Ectodermal cell (in vitro differentiated cells): ENCODE data around the gene DQX1.

Source experiments
- H3K27ac ChIP-seq: 2 replicates; pipeline ENCODE4 v1.7.0; 2013; ENCODE audit warnings: mild to moderate bottlenecking, low read depth, low read length; ENCODE audit not compliant: insufficient read depth, poor library complexity, severe bottlenecking
- H3K27me3 ChIP-seq: 2 replicates; pipeline ENCODE4 v1.7.0; 2013; ENCODE audit warnings: mild to moderate bottlenecking, low read length; ENCODE audit not compliant: insufficient read depth, control insufficient read depth, poor library complexity, severe bottlenecking
- H3K36me3 ChIP-seq: one replicate; pipeline ENCODE4 v1.7.0; 2013; ENCODE audit warnings: low read length; ENCODE audit not compliant: control insufficient read depth, insufficient read depth
- H3K4me1 ChIP-seq: one replicate; pipeline ENCODE4 v1.7.0; 2013; ENCODE audit warnings: low read length; ENCODE audit not compliant: control insufficient read depth, insufficient read depth
- H3K4me3 ChIP-seq: 2 replicates; pipeline ENCODE4 v1.7.0; 2013; ENCODE audit warnings: low read depth, low read length, control low read depth; ENCODE audit not compliant: insufficient read depth
- H3K9me3 ChIP-seq: 2 replicates; pipeline ENCODE4 v1.7.0; 2013; ENCODE audit warnings: mild to moderate bottlenecking, low read length, moderate library complexity; ENCODE audit not compliant: control insufficient read depth
- WGBS, 2 experiments: methylation state at CpG; one replicate each; pipeline ENCODE4 v1.1.7; 2013; ENCODE audit warnings: missing lambda C conversion rate in 2 of 2; 5-methylcytosine and 5-hydroxymethylcytosine counted together

Gene DQX1

DNA sequence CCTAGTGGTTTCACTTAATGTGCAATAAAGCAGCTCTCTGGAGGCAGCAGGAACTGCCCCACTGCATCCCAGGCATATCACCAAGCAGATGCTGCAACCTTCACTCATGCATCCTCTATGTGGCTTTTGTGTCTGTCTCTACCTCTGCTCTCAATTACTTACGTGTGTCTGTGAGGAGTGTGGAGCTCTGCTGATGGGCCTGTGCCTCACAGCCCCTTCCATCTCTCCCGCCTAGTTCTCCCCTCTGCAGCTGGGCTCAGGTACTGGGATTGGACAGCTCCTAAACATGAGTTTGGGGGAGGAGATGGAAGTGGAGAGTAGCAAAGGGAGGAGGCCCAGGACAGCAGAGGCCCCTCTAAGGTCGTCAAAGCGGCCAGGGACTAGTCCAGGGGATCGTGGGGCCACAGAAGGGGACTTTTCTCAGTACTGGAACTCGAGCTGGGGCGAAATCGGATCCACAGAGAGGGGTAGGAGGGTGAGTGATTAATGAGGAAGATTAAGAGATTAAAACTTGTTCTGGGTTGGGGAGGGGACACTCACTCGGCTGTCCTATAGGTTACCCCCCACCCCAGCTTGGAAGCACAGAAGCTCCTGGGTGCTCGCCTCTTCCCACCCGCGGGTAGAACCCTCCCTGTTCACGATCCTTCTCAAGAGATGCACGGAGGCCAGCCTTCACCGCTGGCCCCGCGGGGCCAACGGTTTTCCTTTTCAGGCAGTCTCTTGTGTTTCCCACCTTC is 24.5 kb downstream of the DQX1 start:
- H3K4me3 ChIP-seq: no peak overlapping the region
- H3K27me3 ChIP-seq: peaks cover 96% of the 10 kb centered on the region
- no peaks in the 10 kb centered on the region for H3K9me3 ChIP-seq
- 37 to 43% methylated on average over 18 of the region's 18 CpGs for WGBS, 2 experiments
- peaks cover 37% of the 10 kb centered on the region for H3K4me1 ChIP-seq
- no peak overlapping the region for H3K27ac ChIP-seq
- H3K36me3 ChIP-seq: peaks cover 5% of the 10 kb centered on the region

DNA sequence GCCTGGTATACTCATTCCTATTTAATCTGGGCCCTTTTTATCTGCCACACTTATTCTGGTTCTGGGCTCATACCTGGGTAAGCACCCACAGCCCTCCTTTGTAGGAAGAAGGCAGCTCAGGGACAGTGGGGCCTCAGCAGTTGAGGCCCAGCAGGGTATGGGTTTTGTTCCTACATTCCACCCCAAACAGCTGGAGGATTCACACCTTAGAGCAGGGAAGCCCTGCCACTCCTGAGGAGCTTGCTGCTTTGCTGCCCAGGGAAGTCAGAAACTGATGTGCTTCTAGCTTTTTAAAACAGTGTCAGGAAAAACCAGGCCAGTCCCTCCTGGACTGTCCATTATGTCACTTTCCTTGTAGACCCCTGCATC is 25.5 kb downstream of the DQX1 start:
- Histone ChIP-seq H3K4me3 (no peak overlapping the region), H3K27ac (no peak overlapping the region), H3K27me3 (peaks cover 100% of the 10 kb centered on the region), H3K9me3 (no peaks in the 10 kb centered on the region), H3K4me1 (peaks cover 36% of the 10 kb centered on the region), H3K36me3 (peaks cover under 1% of the 10 kb centered on the region)

DNA sequence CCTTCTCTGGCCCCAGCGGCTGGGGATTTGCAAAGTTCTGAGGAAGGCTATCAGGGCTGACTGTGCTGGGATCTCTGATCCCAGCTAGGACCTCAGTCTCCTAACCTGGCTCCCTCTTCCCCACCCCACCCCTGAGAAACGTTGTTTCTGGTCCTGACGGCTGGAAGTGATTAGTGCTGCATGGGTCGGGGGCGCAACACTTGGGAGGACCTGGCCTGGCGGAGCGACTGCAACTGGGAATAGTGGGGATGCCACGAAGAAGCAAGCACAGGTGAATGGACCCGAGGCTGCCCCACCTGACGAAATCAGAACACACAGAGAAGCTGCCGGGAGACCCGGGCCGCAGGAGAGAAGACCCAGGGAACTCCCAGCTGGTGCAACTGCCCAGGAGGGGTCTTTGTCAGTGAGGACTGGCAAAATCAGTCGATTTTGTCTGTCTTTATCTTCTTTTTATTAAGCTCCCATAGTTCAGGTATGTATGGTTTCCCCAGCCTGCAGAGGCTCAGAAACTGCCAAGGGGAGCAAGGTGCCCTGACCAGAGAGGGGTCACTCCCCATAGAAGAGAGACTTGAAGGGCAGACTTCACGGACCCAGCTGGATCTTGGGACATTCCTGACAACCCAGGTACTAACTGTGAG is 26.0 kb downstream of the DQX1 start:
- Histone ChIP-seq H3K9me3 (no peaks in the 10 kb centered on the region), H3K27me3 (peaks cover 100% of the 10 kb centered on the region), H3K4me3 (no peak overlapping the region), H3K36me3 (no peaks in the 10 kb centered on the region), H3K27ac (no peak overlapping the region), H3K4me1 (peaks cover 36% of the 10 kb centered on the region)
- WGBS, 2 experiments: 22 to 24% methylated on average over 15 of the region's 15 CpGs

DNA sequence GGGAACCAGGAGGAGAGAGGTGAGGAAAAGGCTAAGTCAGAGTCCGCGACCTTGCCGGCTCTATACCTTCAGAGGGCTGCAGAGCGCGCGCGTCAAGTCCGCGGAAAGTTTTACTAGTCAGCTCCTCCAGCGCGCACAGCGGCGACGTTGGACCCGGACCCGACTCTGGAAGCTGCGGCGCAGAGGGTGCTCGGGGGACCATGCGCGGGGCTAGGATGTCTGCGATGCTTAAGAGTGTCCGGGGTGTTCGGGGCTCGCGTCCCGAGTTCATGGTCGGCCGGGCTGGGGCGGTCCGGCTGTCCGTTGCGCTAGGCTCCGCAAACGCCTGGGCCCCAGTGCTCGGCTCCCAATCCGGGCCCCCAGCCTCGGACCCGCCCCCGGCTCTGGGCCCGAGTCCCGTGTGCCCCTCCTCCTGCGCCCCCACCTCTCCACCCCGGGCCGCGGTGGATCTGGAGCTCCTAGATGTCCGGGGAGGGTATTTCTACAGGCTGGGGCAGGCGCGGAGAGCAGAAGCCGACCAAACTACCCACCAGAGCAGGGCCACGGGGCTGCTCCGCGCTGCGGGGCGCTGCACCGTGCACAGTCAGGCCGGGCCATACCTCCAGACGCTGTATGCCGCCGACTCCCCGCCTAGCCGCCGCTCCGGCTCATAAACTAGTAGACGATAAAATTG is 26.6 kb downstream of the DQX1 start, which contains the start of gene LBX2:
TSS of gene LBX2 (minus strand) at position 337 of the 673 bp plus-strand sequence. CDS start at position 271, 66 bp downstream.
- H3K9me3 ChIP-seq: no peaks in the 10 kb centered on the region
- H3K4me3 ChIP-seq: peak within 1 kb of the TSS; percentile 29
- H3K4me1 ChIP-seq: peaks cover 36% of the 10 kb centered on the region
- H3K27ac ChIP-seq: no peak within 1 kb of the TSS
- no peaks in the 10 kb centered on the region for H3K36me3 ChIP-seq
- peaks cover 95% of the 10 kb centered on the region for H3K27me3 ChIP-seq
- WGBS, 2 experiments: 2% methylated on average over 65 of the region's 65 CpGs

DNA sequence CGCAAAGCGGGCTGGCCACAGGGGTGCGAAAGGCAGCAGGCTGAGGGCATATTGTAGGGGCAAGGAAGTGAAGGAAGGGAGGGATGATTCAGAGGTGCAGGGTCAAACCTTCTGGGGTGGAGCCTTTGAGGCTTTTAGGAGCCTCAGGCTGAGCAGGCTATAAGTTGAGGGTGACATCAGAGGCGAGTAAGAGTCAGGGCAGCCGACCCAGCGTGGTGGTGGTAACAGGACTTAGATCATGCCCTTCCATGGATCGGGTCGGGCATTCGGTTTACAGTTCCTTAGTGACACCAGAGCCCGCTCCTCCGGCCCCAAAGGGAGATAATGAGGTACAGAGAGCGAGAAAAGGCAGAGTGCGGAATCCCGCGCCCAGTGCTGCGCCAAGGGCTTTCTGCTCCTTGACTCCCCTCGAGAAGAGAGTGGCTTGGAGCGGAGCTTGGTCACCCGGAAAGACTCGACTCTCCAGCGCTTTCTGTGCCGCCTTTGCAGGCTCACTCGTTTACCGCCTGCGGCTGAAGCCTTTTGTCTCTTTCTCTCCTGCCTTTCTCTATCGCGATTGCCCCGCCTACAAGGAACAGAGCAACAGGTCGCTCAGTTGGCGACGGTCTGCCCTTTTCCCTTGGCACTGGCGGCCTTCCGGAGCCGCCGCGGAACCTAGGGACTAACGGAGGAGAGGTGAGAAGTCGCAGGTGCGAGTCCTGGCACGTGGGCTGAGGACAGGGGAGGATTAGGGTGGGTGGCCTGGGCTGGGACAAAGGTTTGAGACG is 27.3 kb downstream of the DQX1 start:
- Histone ChIP-seq H3K4me1 (peaks cover 36% of the 10 kb centered on the region), H3K36me3 (no peaks in the 10 kb centered on the region), H3K9me3 (no peaks in the 10 kb centered on the region), H3K27me3 (peaks cover 88% of the 10 kb centered on the region), H3K27ac (no peak overlapping the region), H3K4me3 (peak overlapping the region; percentile 29)
- WGBS, 2 experiments: 1% methylated on average over 41 of the region's 41 CpGs

DNA sequence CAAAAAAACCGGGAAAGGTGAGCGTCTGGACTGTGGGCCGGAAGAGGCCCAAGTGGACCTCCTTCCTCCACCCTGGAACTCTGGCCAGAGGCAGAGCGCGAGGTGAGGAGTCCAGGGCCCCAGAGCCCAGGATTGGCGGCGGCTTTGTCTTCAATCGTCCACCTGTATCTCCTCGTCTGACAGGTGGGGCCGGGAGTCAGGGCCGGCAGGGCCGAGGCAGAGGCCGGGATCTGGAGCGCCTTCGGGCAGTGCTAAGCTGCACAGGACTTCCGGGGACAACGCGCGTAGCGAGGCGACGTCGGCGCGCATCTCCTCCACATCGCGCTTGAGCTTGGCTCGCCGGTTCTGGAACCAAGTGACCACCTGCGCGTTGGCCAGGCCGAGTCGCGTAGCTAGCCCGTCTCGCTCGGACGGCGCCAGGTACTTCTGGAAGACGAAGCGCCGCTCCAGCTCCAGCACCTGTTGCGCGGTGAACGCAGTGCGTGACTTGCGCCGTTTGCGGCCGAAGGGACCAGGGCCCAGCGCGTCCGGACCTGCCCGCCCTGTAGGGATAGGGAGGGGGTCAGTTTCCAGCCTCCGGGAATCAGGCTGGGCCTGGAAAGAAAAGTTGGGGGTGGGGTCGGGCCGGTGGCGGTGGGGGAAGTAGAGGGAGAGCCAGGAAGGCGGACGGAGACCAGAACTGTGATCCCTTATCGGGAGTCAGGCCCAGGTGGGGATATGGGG is 28.1 kb downstream of the DQX1 start:
- H3K27ac ChIP-seq: no peak overlapping the region
- H3K27me3 ChIP-seq: peaks cover 80% of the 10 kb centered on the region
- no peaks in the 10 kb centered on the region for H3K36me3 ChIP-seq
- H3K4me1 ChIP-seq: peaks cover 36% of the 10 kb centered on the region
- H3K4me3 ChIP-seq: peak overlapping the region; percentile 29
- no peaks in the 10 kb centered on the region for H3K9me3 ChIP-seq
- 4% methylated on average over 61 of the region's 61 CpGs for WGBS, 2 experiments

DNA sequence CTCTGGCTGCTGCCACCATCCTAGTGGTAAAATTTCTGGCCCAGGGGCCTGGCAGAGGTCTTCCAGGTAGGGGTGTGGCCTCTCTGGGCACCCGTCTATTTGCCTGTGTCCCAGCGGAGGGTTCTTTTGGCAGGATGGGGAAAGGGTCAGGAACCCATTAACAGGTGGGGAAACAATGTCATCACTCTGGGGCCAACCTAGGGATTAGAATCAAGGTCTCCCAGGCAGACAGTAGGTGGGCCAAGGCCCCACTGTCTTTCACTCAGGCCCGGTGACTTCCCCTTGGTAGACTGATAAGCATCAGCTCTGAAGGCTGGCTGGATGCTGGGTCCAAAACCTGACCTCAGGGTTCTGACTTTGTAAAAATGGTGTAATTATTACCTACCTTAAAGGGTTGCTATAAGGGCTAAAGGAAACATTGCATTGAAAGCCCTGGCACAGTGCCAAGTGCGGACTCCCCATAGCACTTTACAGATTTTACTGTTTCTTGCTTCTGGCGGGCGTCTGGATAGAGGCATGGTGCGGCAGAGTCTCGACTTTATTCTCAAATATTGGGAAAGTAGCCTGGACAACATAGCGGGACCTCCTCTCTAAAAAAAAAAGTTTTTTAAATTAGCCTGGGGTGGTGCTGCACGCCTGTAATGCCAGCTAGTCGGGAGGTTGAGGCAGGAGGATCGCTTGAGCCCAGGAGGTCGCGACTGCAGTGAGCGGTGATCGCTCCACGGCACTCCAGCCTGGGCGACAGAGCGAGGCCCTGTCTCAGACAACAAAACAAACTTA is 28.8 kb downstream of the DQX1 start:
- Histone ChIP-seq H3K4me3 (no peak overlapping the region), H3K27ac (no peak overlapping the region), H3K36me3 (no peaks in the 10 kb centered on the region), H3K27me3 (peaks cover 73% of the 10 kb centered on the region), H3K9me3 (no peaks in the 10 kb centered on the region), H3K4me1 (peaks cover 28% of the 10 kb centered on the region)
- 66 to 70% methylated on average over 19 of the region's 19 CpGs for WGBS, 2 experiments

DNA sequence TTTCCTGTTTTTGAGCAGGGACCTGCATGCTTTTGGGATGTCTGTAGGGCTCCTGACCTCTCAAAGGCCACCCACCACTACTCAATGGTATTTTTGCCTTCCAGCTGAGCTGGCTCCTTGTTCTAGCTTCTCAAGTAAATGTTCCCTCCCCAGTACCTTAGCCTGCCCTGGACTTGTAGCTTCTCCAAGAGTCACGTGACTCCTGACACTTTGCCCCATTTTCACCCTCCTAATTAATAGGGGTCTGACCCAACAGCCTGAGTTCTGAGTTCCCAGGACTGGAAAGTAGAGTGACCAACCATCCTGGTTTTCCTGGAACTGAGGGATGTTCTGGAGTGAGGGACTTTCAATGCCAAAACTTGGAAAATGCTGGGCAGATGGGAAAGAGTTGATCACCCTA is 30.6 kb downstream of the DQX1 start:
- Histone ChIP-seq H3K27ac (no peak overlapping the region), H3K36me3 (peaks cover 14% of the 10 kb centered on the region), H3K9me3 (no peaks in the 10 kb centered on the region), H3K4me1 (peaks cover 20% of the 10 kb centered on the region), H3K27me3 (peaks cover 55% of the 10 kb centered on the region), H3K4me3 (no peak overlapping the region)
- 86 to 100% methylated on average over 1 of the region's 1 CpG for WGBS, 2 experiments

DNA sequence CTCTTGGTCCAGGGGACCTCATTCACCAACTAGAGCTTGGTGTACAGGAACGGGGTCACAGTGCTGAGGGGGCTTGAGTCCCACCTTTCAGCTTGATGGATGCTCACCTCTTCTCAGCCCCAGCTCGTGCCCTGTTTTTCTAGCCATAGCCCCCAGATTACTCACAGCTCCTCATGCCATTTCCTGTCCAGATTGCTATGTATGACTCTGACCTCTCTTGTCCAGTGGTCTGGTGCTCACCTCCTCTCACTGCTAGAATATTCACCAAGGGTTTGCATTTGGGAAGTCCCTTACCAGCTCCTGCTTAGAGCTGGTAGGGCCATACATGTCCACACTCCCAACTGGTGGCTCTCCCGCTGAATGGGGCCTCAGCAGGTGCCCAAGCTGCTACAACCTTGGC is 32.5 kb downstream of the DQX1 start:
- Histone ChIP-seq H3K4me1 (peaks cover 4% of the 10 kb centered on the region), H3K27ac (no peak overlapping the region), H3K27me3 (peaks cover 36% of the 10 kb centered on the region), H3K4me3 (no peak overlapping the region), H3K9me3 (no peaks in the 10 kb centered on the region), H3K36me3 (peaks cover 21% of the 10 kb centered on the region)
- WGBS, 2 experiments: 93 to 94% methylated on average over 3 of the region's 3 CpGs
